Spleen (tissue), 7 donors: ENCODE data around the gene ITPR1.

Source experiments
- POLR2A ChIP-seq, 3 donors: fragments of 450-650 bp; IDR thresholded peaks; one replicate each; pipeline ENCODE4 v1.5.1; 2017; ENCODE audit warnings: antibody characterized with exemption in 3 of 3, mild to moderate bottlenecking in 1 of 3
- POLR2AphosphoS5 ChIP-seq, 3 donors: sonication (generic); formaldehyde crosslinking; IDR thresholded peaks; one replicate each; pipeline ENCODE4 v1.5.1; 2017; ENCODE audit warnings: antibody characterized with exemption in 3 of 3
- TF ChIP-seq, protein P1 (sequence below), 11 experiments: fragments of 200-600 bp in 7 of 11; fragments of 450-650 bp in 4 of 11; sonication (generic) in 4 of 11; IDR thresholded peaks in 8 of 11; conservative IDR thresholded peaks in 3 of 11; 1 replicate in 7 of 11; 2 replicates in 4 of 11; pipeline versions ENCODE4 v1.4.0 to v1.8.0; 2016 to 2021; ENCODE audit warnings: antibody characterized with exemption in 11 of 11, inconsistent platforms in 4 of 11, mild to moderate bottlenecking in 1 of 11
- donor health status: DM: no; HTN: no; CAD: no; lungs with moderate emphysema.
- donor health status: DM: no; HTN: no; CAD: no.
- donor health status: DM: no; HTN: no; CAD: no.

DNA sequence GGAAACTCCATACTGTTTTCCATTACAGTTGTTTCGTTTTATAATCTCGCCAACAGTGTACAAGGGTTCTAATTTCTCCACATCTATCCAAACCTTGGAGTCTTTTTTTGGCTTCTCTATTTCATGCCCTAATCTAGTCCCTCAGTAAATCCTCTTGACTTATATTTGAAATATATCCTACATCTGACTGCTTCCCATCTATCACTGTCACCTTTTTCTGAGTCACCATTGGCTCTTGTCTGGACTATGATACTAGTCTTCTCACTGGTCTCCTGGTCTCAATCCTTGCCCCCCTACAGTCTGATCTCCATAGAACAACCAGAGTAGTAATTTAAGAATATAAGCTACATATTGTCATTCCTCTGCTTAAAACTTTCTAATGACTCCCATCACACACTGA lies 80.0 kb downstream of the ITPR1 start:
- TF ChIP-seq, protein P1, sequence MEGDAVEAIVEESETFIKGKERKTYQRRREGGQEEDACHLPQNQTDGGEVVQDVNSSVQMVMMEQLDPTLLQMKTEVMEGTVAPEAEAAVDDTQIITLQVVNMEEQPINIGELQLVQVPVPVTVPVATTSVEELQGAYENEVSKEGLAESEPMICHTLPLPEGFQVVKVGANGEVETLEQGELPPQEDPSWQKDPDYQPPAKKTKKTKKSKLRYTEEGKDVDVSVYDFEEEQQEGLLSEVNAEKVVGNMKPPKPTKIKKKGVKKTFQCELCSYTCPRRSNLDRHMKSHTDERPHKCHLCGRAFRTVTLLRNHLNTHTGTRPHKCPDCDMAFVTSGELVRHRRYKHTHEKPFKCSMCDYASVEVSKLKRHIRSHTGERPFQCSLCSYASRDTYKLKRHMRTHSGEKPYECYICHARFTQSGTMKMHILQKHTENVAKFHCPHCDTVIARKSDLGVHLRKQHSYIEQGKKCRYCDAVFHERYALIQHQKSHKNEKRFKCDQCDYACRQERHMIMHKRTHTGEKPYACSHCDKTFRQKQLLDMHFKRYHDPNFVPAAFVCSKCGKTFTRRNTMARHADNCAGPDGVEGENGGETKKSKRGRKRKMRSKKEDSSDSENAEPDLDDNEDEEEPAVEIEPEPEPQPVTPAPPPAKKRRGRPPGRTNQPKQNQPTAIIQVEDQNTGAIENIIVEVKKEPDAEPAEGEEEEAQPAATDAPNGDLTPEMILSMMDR (IDR thresholded peaks at IDR 0.05 in 8 of 11, conservative IDR thresholded peaks at IDR 0.05 in 3 of 11), result no peak
- TF ChIP-seq POLR2A (IDR thresholded peaks at IDR 0.05), result no peak
- TF ChIP-seq POLR2AphosphoS5 (IDR thresholded peaks at IDR 0.05), result no peak
